Liver (tissue), 9 donors: Measurements from ENCODE around the gene IL10. TPM values are rescaled to one million over a fixed set of nuclear protein-coding genes. Genes with fewer than 3 reads are reported as not detected.

Source experiments
- DNase-seq: peaks from one replicate; pipeline ENCODE4 v3.0.0-alpha.2; 2017; ENCODE audit warnings: low spot score
- H3K27ac ChIP-seq, 2 donors: one replicate each; pipeline ENCODE4 v1.7.0; 2013; ENCODE audit warnings: inconsistent platforms in 2 of 2, low read length in 2 of 2, control low read depth in 1 of 2, low read depth in 1 of 2, mild to moderate bottlenecking in 1 of 2
- H3K27me3 ChIP-seq, 4 donors: one replicate each; pipeline versions ENCODE4 v1.6.1 to v1.7.0; 2013; ENCODE audit warnings: low read length in 3 of 4, inconsistent platforms in 1 of 4, mild to moderate bottlenecking in 1 of 4, moderate library complexity in 1 of 4; ENCODE audit not compliant: control insufficient read depth in 4 of 4, insufficient read depth in 4 of 4
- H3K36me3 ChIP-seq, 4 donors: one replicate each; pipeline versions ENCODE4 v1.6.1 to v1.7.0; 2013; ENCODE audit warnings: low read length in 3 of 4, mild to moderate bottlenecking in 3 of 4, low read depth in 1 of 4, moderate library complexity in 1 of 4; ENCODE audit not compliant: control insufficient read depth in 4 of 4, insufficient read depth in 3 of 4
- H3K4me1 ChIP-seq, 4 donors: one replicate each; pipeline versions ENCODE4 v1.6.1 to v1.7.0; 2013; ENCODE audit warnings: low read length in 3 of 4, mild to moderate bottlenecking in 3 of 4, moderate library complexity in 1 of 4; ENCODE audit not compliant: control insufficient read depth in 4 of 4, insufficient read depth in 4 of 4
- H3K4me3 ChIP-seq, 3 donors: one replicate each; pipeline versions ENCODE4 v1.6.1 to v1.7.0; 2013; ENCODE audit warnings: low read length in 3 of 3, control low read depth in 1 of 3, low read depth in 1 of 3, mild to moderate bottlenecking in 1 of 3
- H3K9ac ChIP-seq, 2 donors: one replicate each; pipeline ENCODE4 v1.7.0; 2013; ENCODE audit warnings: low read length in 2 of 2, mild to moderate bottlenecking in 2 of 2, moderate library complexity in 2 of 2, control low read depth in 1 of 2, low read depth in 1 of 2
- H3K9me3 ChIP-seq, 4 donors: one replicate each; pipeline versions ENCODE4 v1.6.1 to v1.7.0; 2013; ENCODE audit warnings: low read length in 3 of 4; ENCODE audit not compliant: control insufficient read depth in 4 of 4
- ATF3 ChIP-seq: IDR thresholded peaks from 2 replicates; pipeline ENCODE4 v1.6.1; 2016; ENCODE audit warnings: antibody characterized with exemption
- CTCF ChIP-seq: fragments of 150-350 bp; IDR thresholded peaks from 2 replicates; pipeline ENCODE4 v1.5.1; 2017; ENCODE audit warnings: improper control_type of control experiment, low read depth, low read length; ENCODE audit not compliant: missing input control
- EGR1 ChIP-seq, 2 donors: IDR thresholded peaks; 2 replicates each; pipeline ENCODE4 v1.6.1; 2016 to 2018; ENCODE audit warnings: antibody characterized with exemption in 2 of 2, low read depth in 2 of 2
- FOXA1 ChIP-seq: IDR thresholded peaks from 2 replicates; pipeline ENCODE4 v1.6.1; 2016; ENCODE audit warnings: antibody characterized with exemption
- FOXA2 ChIP-seq: IDR thresholded peaks from 2 replicates; pipeline ENCODE4 v1.6.1; 2016; ENCODE audit warnings: antibody characterized with exemption
- GABPA ChIP-seq, 2 donors: IDR thresholded peaks in 1 of 2; conservative IDR thresholded peaks in 1 of 2; 2 replicates each; pipeline ENCODE4 v1.6.1; 2016; ENCODE audit warnings: antibody characterized with exemption in 2 of 2, mild to moderate bottlenecking in 1 of 2, moderate library complexity in 1 of 2
- HNF4A ChIP-seq, 2 donors: conservative IDR thresholded peaks; 2 replicates each; pipeline ENCODE4 v1.6.1; 2016; ENCODE audit warnings: antibody characterized with exemption in 2 of 2, mild to moderate bottlenecking in 2 of 2
- MAX ChIP-seq: IDR thresholded peaks from 2 replicates; pipeline ENCODE4 v1.6.1; 2016; ENCODE audit warnings: antibody characterized with exemption
- NR2F2 ChIP-seq: IDR thresholded peaks from 2 replicates; pipeline ENCODE4 v1.6.1; 2016; ENCODE audit warnings: antibody characterized with exemption
- RAD21 ChIP-seq, 2 donors: IDR thresholded peaks; 2 replicates each; pipeline ENCODE4 v1.6.1; 2016; ENCODE audit warnings: antibody characterized with exemption in 2 of 2, mild to moderate bottlenecking in 2 of 2
- REST ChIP-seq: IDR thresholded peaks from 2 replicates; pipeline ENCODE4 v1.6.1; 2016; ENCODE audit warnings: antibody characterized with exemption, mild to moderate bottlenecking
- RXRA ChIP-seq, 2 donors: IDR thresholded peaks; 2 replicates each; pipeline ENCODE4 v1.6.1; 2017 to 2018; ENCODE audit warnings: antibody characterized with exemption in 2 of 2, mild to moderate bottlenecking in 1 of 2
- SP1 ChIP-seq: IDR thresholded peaks from 2 replicates; pipeline ENCODE4 v1.6.1; 2018; ENCODE audit warnings: antibody characterized with exemption, mild to moderate bottlenecking
- TAF1 ChIP-seq: conservative IDR thresholded peaks from 2 replicates; pipeline ENCODE4 v1.6.1; 2016; ENCODE audit warnings: antibody characterized with exemption, mild to moderate bottlenecking
- ZBTB33 ChIP-seq: IDR thresholded peaks from 2 replicates; pipeline ENCODE4 v1.6.1; 2016; ENCODE audit warnings: antibody characterized with exemption
- WGBS: extraction: QIAGEN DNeasy Blood & Tissue Kit; methylation state at CpG from one replicate; pipeline ENCODE4 v1.1.7; 2013; 5-methylcytosine and 5-hydroxymethylcytosine counted together
- polyA plus RNA-seq, 2 donors: library from polyadenylated mRNA; stranded (reverse) in 1 of 2; unstranded in 1 of 2; fragments of 200-250 nt in 1 of 2; fragments of >200 nt in 1 of 2; fragmentation: Nextera tagmentation in 1 of 2; extraction: Ambion mirVana in 1 of 2; gene quantifications; one replicate each; pipeline versions ENCODE4 v1.2.1 to v1.2.3, GENCODE V29; 2013 to 2015
- total RNA-seq, 2 donors: library from RNA; depleted of rRNA; stranded (reverse); fragments of >200 nt; gene quantifications; one replicate each; pipeline ENCODE4 v1.2.3, GENCODE V29; 2014
- donor health status: healthy.
- donor health status: healthy.
- donor health status: healthy.
- donor health status: healthy.
- donor health status: healthy.

The IL10 gene
- total and polyA plus RNA-seq, 4 donors = 0.23 to 1.4 (median 0.59) TPM

- Histone ChIP-seq H3K4me3 (no peak overlapping the region), H3K27me3 (no peaks in the 10 kb centered on the region), H3K9ac (no peak overlapping the region), H3K9me3 (no peaks in the 10 kb centered on the region), H3K4me1 (no peaks in the 10 kb centered on the region), H3K36me3 (no peaks in the 10 kb centered on the region), H3K27ac (no peak overlapping the region)
- WGBS = 93% methylated on average over 11 of the region's 11 CpGs
- TF ChIP-seq REST (no peak), MAX (no peak), HNF4A (conservative IDR thresholded peaks at IDR 0.05) (no peak), ZBTB33 (no peak), NR2F2 (no peak), CTCF (no peak), GABPA (IDR thresholded peaks at IDR 0.05 in 1 of 2, conservative IDR thresholded peaks at IDR 0.05 in 1 of 2) (no peak), FOXA1 (no peak), TAF1 (no peak), FOXA2 (no peak), ATF3 (no peak), RXRA (IDR thresholded peaks at IDR 0.05) (no peak), EGR1 (IDR thresholded peaks at IDR 0.05; ENCODE audit: low read depth in 2 of 2) (no peak)
- no peak for DNase-seq
Measured at GRCh38 chr1:206794294-206794908, 22.1 kb upstream of the IL10 start.

- no peak overlapping the region for H3K27ac ChIP-seq
- H3K9ac ChIP-seq = no peak overlapping the region
- no peak for DNase-seq
- H3K9me3 ChIP-seq = no peaks in the 10 kb centered on the region
- no peaks in the 10 kb centered on the region for H3K27me3 ChIP-seq
- H3K36me3 ChIP-seq = no peaks in the 10 kb centered on the region
- WGBS = 79% methylated on average over 7 of the region's 7 CpGs
- H3K4me3 ChIP-seq = no peak overlapping the region
- no peaks in the 10 kb centered on the region for H3K4me1 ChIP-seq
- TF ChIP-seq NR2F2 (no peak), REST (no peak), ZBTB33 (no peak), FOXA1 (no peak), SP1 (no peak), CTCF (no peak), RAD21 (IDR thresholded peaks at IDR 0.05) (no peak)
Measured at GRCh38 chr1:206793620-206794019, 21.3 kb upstream of the IL10 start.
